SK-N-SH (cell line): ENCODE measurements around the gene RHNO1. TPM values are rescaled to one million over a fixed set of nuclear protein-coding genes. Genes with fewer than 3 reads are reported as not detected.
A peak's percentile ranks its signal among the peaks of the same experiment; 100 is the strongest.

ENCODE experiments used
- CTCF ChIA-PET: fragments of 300-600, 350-600 bp; formaldehyde crosslinking; extraction: SDS; loops from one replicate; lab custom pipeline; 2021; lab: Yijun Ruan, JAX
- POLR2A ChIA-PET: fragments of 350-600 bp; sonication (Branson Sonifier 250); formaldehyde crosslinking; extraction: SDS; loops from one replicate; lab custom pipeline; 2020; ENCODE audit warnings: antibody characterized with exemption, inconsistent platforms; lab: Yijun Ruan, JAX
- DNase-seq: peaks from one replicate; pipeline ENCODE4 v3.0.0; 2012
- H2AFZ ChIP-seq: fragments of 200-600 bp; sonication (generic); 2 replicates; pipeline ENCODE4 v1.8.1; 2016; ENCODE audit warnings: antibody characterized with exemption, mild to moderate bottlenecking, low read depth
- H3F3A ChIP-seq: fragments of 200-600 bp; sonication (generic); replicated peaks from 2 replicates; pipeline ENCODE3; 2016; ENCODE audit warnings: antibody characterized with exemption, mild to moderate bottlenecking; ENCODE audit not compliant: insufficient read depth
- H3K27ac ChIP-seq, 2 experiments: fragments of 200-500 bp in 1 of 2; fragments of 200-600 bp in 1 of 2; sonication (Bioruptor generic) in 1 of 2; sonication (generic), shearing (Covaris generic) in 1 of 2; 2 replicates each; pipeline versions ENCODE4 v1.5.1 to v1.6.1; 2014 to 2016; ENCODE audit warnings: low read depth in 2 of 2, inconsistent platforms in 1 of 2, low read length in 1 of 2, mild to moderate bottlenecking in 1 of 2, mixed read lengths in 1 of 2
- H3K27me3 ChIP-seq: fragments of 200-600 bp; sonication (generic), shearing (Covaris generic); 2 replicates; pipeline ENCODE4 v1.6.1; 2016; ENCODE audit warnings: mixed run types; ENCODE audit not compliant: insufficient read depth
- H3K36me3 ChIP-seq, 2 experiments: fragments of 200-500 bp in 1 of 2; fragments of 200-600 bp in 1 of 2; sonication (Bioruptor generic) in 1 of 2; sonication (generic) in 1 of 2; replicated peaks in 1 of 2; 2 replicates each; pipeline versions ENCODE3 to v1.5.1; 2014 to 2016; ENCODE audit warnings: low read length in 1 of 2, mild to moderate bottlenecking in 1 of 2; ENCODE audit not compliant: insufficient read depth in 2 of 2, control insufficient read depth in 1 of 2
- H3K4me1 ChIP-seq, 2 experiments: fragments of 200-500 bp in 1 of 2; fragments of 200-600 bp in 1 of 2; sonication (Bioruptor generic) in 1 of 2; sonication (generic), shearing (Covaris generic) in 1 of 2; 2 replicates each; pipeline versions ENCODE4 v1.5.1 to v1.6.1; 2014 to 2016; ENCODE audit warnings: low read depth in 1 of 2, low read length in 1 of 2, mixed run types in 1 of 2; ENCODE audit not compliant: insufficient read depth in 2 of 2, control insufficient read depth in 1 of 2
- H3K4me2 ChIP-seq: fragments of 200-600 bp; sonication (generic), shearing (Covaris generic); 2 replicates; pipeline ENCODE4 v1.6.1; 2017; ENCODE audit warnings: mixed run types
- H3K4me3 ChIP-seq, 2 experiments: fragments of 200-500 bp in 1 of 2; fragments of 200-600 bp in 1 of 2; sonication (Bioruptor generic) in 1 of 2; sonication (generic), shearing (Covaris generic) in 1 of 2; 2 replicates each; pipeline versions ENCODE4 v1.5.1 to v1.8.1; 2014 to 2016; ENCODE audit warnings: low read depth in 2 of 2, inconsistent platforms in 1 of 2, low read length in 1 of 2, mild to moderate bottlenecking in 1 of 2, mixed read lengths in 1 of 2, moderate library complexity in 1 of 2
- H3K79me2 ChIP-seq: fragments of 200-600 bp; sonication (generic); 2 replicates; pipeline ENCODE4 v1.8.1; 2017; ENCODE audit warnings: mild to moderate bottlenecking; ENCODE audit not compliant: insufficient read depth
- H3K9ac ChIP-seq: fragments of 200-600 bp; sonication (generic); 2 replicates; pipeline ENCODE4 v1.6.1; 2017; ENCODE audit warnings: mixed run types
- H3K9me2 ChIP-seq: fragments of 200-600 bp; sonication (generic); 2 replicates; pipeline ENCODE4 v1.6.1; 2017; ENCODE audit warnings: mixed run types
- H3K9me3 ChIP-seq: fragments of 200-600 bp; sonication (generic); 2 replicates; pipeline ENCODE4 v1.6.1; 2017; ENCODE audit warnings: mixed run types, mild to moderate bottlenecking, moderate library complexity
- H4K20me1 ChIP-seq: fragments of 200-600 bp; sonication (generic); 2 replicates; pipeline ENCODE4 v1.6.1; 2017; ENCODE audit warnings: mild to moderate bottlenecking, mixed run types; ENCODE audit not compliant: insufficient read depth
- CTCF ChIP-seq: fragments of 200-600 bp; sonication (generic); IDR thresholded peaks from 2 replicates; pipeline ENCODE4 v1.6.1; 2017; ENCODE audit warnings: antibody characterized with exemption, mild to moderate bottlenecking, moderate library complexity
- EP300 ChIP-seq, 2 experiments: IDR thresholded peaks; 2 replicates each; pipeline versions ENCODE4 v1.4.0 to v1.6.1; 2012; ENCODE audit warnings: borderline replicate concordance in 1 of 2, low read depth in 1 of 2, low read length in 1 of 2
- EZH2phosphoT487 ChIP-seq: fragments of 200-600 bp; sonication (generic); IDR thresholded peaks from 2 replicates; pipeline ENCODE4 v1.6.1; 2017; ENCODE audit warnings: low read depth, mixed run types, mild to moderate bottlenecking, antibody characterized with exemption, moderate library complexity, borderline replicate concordance
- FOSL2 ChIP-seq: IDR thresholded peaks from 2 replicates; pipeline ENCODE4 v1.4.0; 2012; ENCODE audit warnings: low read depth, mild to moderate bottlenecking, moderate library complexity, borderline replicate concordance
- JUND ChIP-seq: IDR thresholded peaks from 2 replicates; pipeline ENCODE4 v1.4.0; 2012
- PBX3 ChIP-seq: IDR thresholded peaks from 2 replicates; pipeline ENCODE4; 2012
- POLR2AphosphoS5 ChIP-seq: IDR thresholded peaks from 2 replicates; pipeline ENCODE4 v1.6.1; 2012; ENCODE audit warnings: low read depth, low read length
- RAD21 ChIP-seq: IDR thresholded peaks from 2 replicates; pipeline ENCODE4 v1.6.1; 2012; ENCODE audit warnings: mild to moderate bottlenecking, low read length
- RCOR1 ChIP-seq: fragments of 150-350 bp; IDR thresholded peaks from 2 replicates; pipeline ENCODE4 v1.6.1; 2017; ENCODE audit warnings: antibody characterized with exemption, low read length
- SIN3A ChIP-seq: IDR thresholded peaks from 2 replicates; pipeline ENCODE4 v1.6.1; 2012; ENCODE audit warnings: low read depth, mild to moderate bottlenecking, low read length, moderate library complexity, borderline replicate concordance
- SMC3 ChIP-seq: IDR thresholded peaks from 2 replicates; pipeline ENCODE4 v1.6.1; 2012; ENCODE audit warnings: low read depth, low read length, improper control_type of control experiment
- TCF12 ChIP-seq: IDR thresholded peaks from 2 replicates; pipeline ENCODE4 v1.4.0; 2012
- USF1 ChIP-seq: IDR thresholded peaks from 2 replicates; pipeline ENCODE4 v1.4.0; 2012; ENCODE audit warnings: low read depth, borderline replicate concordance
- ZBTB33 ChIP-seq: IDR thresholded peaks from 2 replicates; pipeline ENCODE4 v1.4.0; 2012; ENCODE audit warnings: low read depth, borderline replicate concordance
- WGBS: methylation state at CpG from one replicate; pipeline ENCODE4 v1.1.6; 2017; ENCODE audit warnings: low lambda C conversion rate; 5-methylcytosine and 5-hydroxymethylcytosine counted together
- polyA plus RNA-seq, 3 experiments: library from polyadenylated mRNA; depleted of rRNA; stranded (reverse); fragments of >200 nt; gene quantifications; 2 replicates each; pipeline ENCODE4 v1.2.3, GENCODE V29; 2012

RHNO1 gene
- polyA plus RNA-seq, 1 of the 3 experiments (the other 2 are of a cell fraction) = 28.9 TPM

- Histone ChIP-seq H4K20me1 (peaks cover 41% of the 10 kb centered on the region), H3K4me1 (peaks cover 9 to 26% of the 10 kb centered on the region in 2 experiments; a peak in 2 of 4 replicates), H3K4me2 (peak overlapping the region; percentile 93), H3K79me2 (peaks cover 73% of the 10 kb centered on the region), H3K9me2 (no peaks in the 10 kb centered on the region), H3K9ac (no peak overlapping the region), H3K36me3 (peaks cover 3 to 16% of the 10 kb centered on the region in 2 experiments), H3K27ac (peak overlapping the region in 1 of 2 experiments; percentile 91; a peak in 2 of 4 replicates), H3F3A (peaks cover 32% of the 10 kb centered on the region), H3K27me3 (no peaks in the 10 kb centered on the region), H2AFZ (no peak overlapping the region), H3K9me3 (no peaks in the 10 kb centered on the region), H3K4me3 (no peak overlapping the region)
- ChIA-PET POLR2A (interaction anchor here (0.6 kb wide), 1 partner anchor 93 kb away, joined by 3 read pairs; no protein-coding TSS in a partner anchor), CTCF (interaction anchor here (0.7 to 1.3 kb wide), 2 partner anchors 141 to 144 kb away, joined by 3 read pairs; no protein-coding TSS in a partner anchor)
- DNase-seq = no peak
- no peak for TF ChIP-seq EP300 (IDR thresholded peaks at IDR 0.05; ENCODE audit: borderline replicate concordance in 1 of 2, low read depth in 1 of 2, low read length in 1 of 2)
- TF ChIP-seq FOSL2 = peak; percentile 53
- TF ChIP-seq RCOR1 = no peak
- TF ChIP-seq RAD21 = no peak
- TF ChIP-seq SIN3A = no peak
- TF ChIP-seq JUND = peak; percentile 63
- TF ChIP-seq PBX3 = 0 out of 2 replicates have a peak, but pooled peaks have one; percentile 25
- whole genome bisulfite sequencing = 88% methylated on average over 8 of the region's 8 CpGs
These were observed 16.0 kb downstream of the RHNO1 start for GRCh38 chr12:2893007-2893406.

- Histone ChIP-seq H3K4me2 (no peak overlapping the region), H3F3A (peaks cover 23% of the 10 kb centered on the region), H3K27ac (no peak overlapping the region; a peak in 1 of 4 replicates), H2AFZ (no peak overlapping the region), H3K9me3 (no peaks in the 10 kb centered on the region), H4K20me1 (peaks cover 52% of the 10 kb centered on the region), H3K4me1 (peaks cover 7 to 25% of the 10 kb centered on the region in 2 experiments; a peak in 2 of 4 replicates), H3K4me3 (no peak overlapping the region)
- POLR2A ChIA-PET = interaction anchor here (0.6 kb wide), 1 partner anchor 183 kb away, joined by 4 read pairs; no protein-coding TSS in a partner anchor
- TF ChIP-seq TCF12 = no peak
- TF ChIP-seq, all 33 proteins: peak for 0
- peaks cover 0 to 6% of the 10 kb centered on the region in 2 experiments for H3K36me3 ChIP-seq
- peak; percentile 16 for DNase-seq
- H3K79me2 ChIP-seq = peaks cover 91% of the 10 kb centered on the region
- no peak overlapping the region for H3K9ac ChIP-seq
- no peaks in the 10 kb centered on the region for H3K27me3 ChIP-seq
- CTCF ChIA-PET = interaction anchor here (1.0 to 1.6 kb wide), 3 partner anchors 10 to 50 kb away, joined by 3 to 8 read pairs (median 4); no protein-coding TSS in a partner anchor
- H3K9me2 ChIP-seq = no peaks in the 10 kb centered on the region
- WGBS = 75% methylated on average over 2 of the region's 2 CpGs
These were observed 18.0 kb downstream of the RHNO1 start for GRCh38 chr12:2895051-2895451.

GRCh38 chr12:2895511-2895910 lies 18.5 kb downstream of the RHNO1 start:
- ChIA-PET POLR2A (no interaction called here), CTCF (interaction anchor here (1.2 to 1.6 kb wide), 2 partner anchors 10 to 49 kb away, joined by 4 to 8 read pairs; no protein-coding TSS in a partner anchor)
- no peak overlapping the region for H3K9ac ChIP-seq
- no peaks in the 10 kb centered on the region for H3K9me2 ChIP-seq
- 86% methylated on average over 2 of the region's 2 CpGs for WGBS
- peaks cover 0 to 6% of the 10 kb centered on the region in 2 experiments for H3K36me3 ChIP-seq
- H3K4me2 ChIP-seq = no peak overlapping the region
- no peaks in the 10 kb centered on the region for H3K27me3 ChIP-seq
- no peak for DNase-seq
- TF ChIP-seq EZH2phosphoT487 (no peak), SMC3 (no peak), POLR2AphosphoS5 (no peak), USF1 (no peak), RCOR1 (no peak), ZBTB33 (no peak), CTCF (no peak), TCF12 (no peak)
- H2AFZ ChIP-seq = no peak overlapping the region
- no peak overlapping the region for H3K27ac ChIP-seq
- H3K79me2 ChIP-seq = peaks cover 94% of the 10 kb centered on the region
- H3F3A ChIP-seq = peaks cover 23% of the 10 kb centered on the region
- H4K20me1 ChIP-seq = peaks cover 56% of the 10 kb centered on the region
- H3K4me1 ChIP-seq = peaks cover 5 to 22% of the 10 kb centered on the region in 2 experiments; a peak in 2 of 4 replicates
- H3K9me3 ChIP-seq = no peaks in the 10 kb centered on the region
- no peak overlapping the region for H3K4me3 ChIP-seq
